HepG2 (cell line): Measurements from ENCODE around the gene IL36B. TPM values are rescaled to one million over a fixed set of nuclear protein-coding genes. Genes with fewer than 3 reads are reported as not detected.

Experiments used
- ATAC-seq: fragments of 200-7000 bp; cut with Tn5 transposase; 3 replicates; pipeline ENCODE4 v1.9.1; 2020; ENCODE audit warnings: mild to moderate bottlenecking, moderate library complexity
- BruUV-seq: library from RNA; stranded (reverse); fragments of 400-500 nt; replicated peaks from 2 replicates; lab custom pipeline; 2021; lab: Mats Ljungman, UMichigan
- CTCF ChIA-PET: fragments of 300-600 bp; formaldehyde crosslinking; extraction: SDS; loops from one replicate; lab custom pipeline; 2021; ENCODE audit warnings: low total read pairs, inconsistent platforms, low intra/inter-chr PET ratio; lab: Yijun Ruan, JAX
- POLR2A ChIA-PET: fragments of 350-600 bp; sonication (Branson Sonifier 250); formaldehyde crosslinking; loops from one replicate; lab custom pipeline; 2020; ENCODE audit warnings: antibody characterized with exemption, inconsistent platforms; lab: Yijun Ruan, JAX
- DNase-seq: peaks from one replicate; pipeline ENCODE4 v3.0.0-alpha.2; 2015; ENCODE audit warnings: low spot score
- FAIRE-seq: peaks from 3 replicates; lab custom pipeline; 2011; peaks lifted over from hg19 to GRCh38; lab: Jason Lieb, UNC
- H2AFZ ChIP-seq: one replicate; pipeline ENCODE4 v1.6.1; 2011; ENCODE audit warnings: low read length, inconsistent platforms
- H3K27ac ChIP-seq: fragments of 300-600 bp; 3 replicates; pipeline ENCODE4 v1.8.0; 2011; ENCODE audit warnings: mixed run types, mild to moderate bottlenecking, mixed read lengths, low read length, inconsistent platforms; ENCODE audit not compliant: insufficient read depth; ENCODE audit errors: extremely low read length
- H3K27me3 ChIP-seq, 2 experiments: fragments of 200-600 bp in 1 of 2; 2 replicates in 1 of 2; 3 replicates in 1 of 2; pipeline versions ENCODE4 v1.6.0 to v1.8.0; 2011; ENCODE audit warnings: low read length in 2 of 2, mild to moderate bottlenecking in 2 of 2, moderate library complexity in 2 of 2, inconsistent platforms in 1 of 2; ENCODE audit not compliant: insufficient read depth in 2 of 2, control insufficient read depth in 1 of 2
- H3K36me3 ChIP-seq, 2 experiments: fragments of 200-600 bp in 1 of 2; replicated peaks in 1 of 2; 2 replicates in 1 of 2; 3 replicates in 1 of 2; pipeline versions ENCODE4 v1.5.1 to v1.8.0; 2011; ENCODE audit warnings: low read length in 2 of 2, inconsistent platforms in 1 of 2; ENCODE audit not compliant: insufficient read depth in 2 of 2, control insufficient read depth in 1 of 2
- H3K4me1 ChIP-seq: 2 replicates; pipeline ENCODE4 v1.5.1; 2012; ENCODE audit warnings: low read length, inconsistent platforms; ENCODE audit not compliant: insufficient read depth
- H3K4me2 ChIP-seq: 2 replicates; pipeline ENCODE4 v1.6.0; 2011; ENCODE audit warnings: low read depth, low read length, inconsistent platforms
- H3K4me3 ChIP-seq, 3 experiments: fragments of 200-600 bp in 1 of 3; sonication (generic), shearing (Covaris generic) in 1 of 3; replicated peaks in 1 of 3; 2 replicates each; pipeline ENCODE4 v1.5.1; 2011 to 2016; ENCODE audit warnings: low read length in 3 of 3, inconsistent platforms in 2 of 3, low read depth in 2 of 3, mild to moderate bottlenecking in 2 of 3, control low read depth in 1 of 3, mixed read lengths in 1 of 3; ENCODE audit not compliant: insufficient read depth in 1 of 3
- H3K79me2 ChIP-seq: one replicate; pipeline ENCODE4 v1.6.1; 2011; ENCODE audit warnings: low read length, inconsistent platforms; ENCODE audit not compliant: insufficient read depth
- H3K9ac ChIP-seq: 2 replicates; pipeline ENCODE4 v1.6.0; 2011; ENCODE audit warnings: mild to moderate bottlenecking, low read depth, low read length, inconsistent platforms; ENCODE audit not compliant: insufficient read depth
- H3K9me3 ChIP-seq: 2 replicates; pipeline ENCODE4 v1.5.1; 2012; ENCODE audit warnings: mild to moderate bottlenecking, low read length
- H4K20me1 ChIP-seq: 2 replicates; pipeline ENCODE4 v1.6.0; 2011; ENCODE audit warnings: inconsistent platforms, mild to moderate bottlenecking, low read length, moderate library complexity; ENCODE audit not compliant: insufficient read depth
- ARNTL ChIP-seq: sonication (generic); formaldehyde crosslinking; IDR thresholded peaks from 2 replicates; pipeline ENCODE4 v1.4.0; 2020; ENCODE audit warnings: mild to moderate bottlenecking, missing genetic modification reagents
- CENPX ChIP-seq: sonication (generic); formaldehyde crosslinking; IDR thresholded peaks from 2 replicates; pipeline ENCODE4 v1.9.0; 2021; ENCODE audit warnings: mild to moderate bottlenecking, missing genetic modification reagents, moderate library complexity
- FIP1L1 ChIP-seq: fragments of 200-400 bp; formaldehyde crosslinking; IDR thresholded peaks from 2 replicates; pipeline ENCODE4 v1.6.1; 2018; ENCODE audit warnings: low read depth, mild to moderate bottlenecking, low read length, moderate library complexity, borderline replicate concordance; ENCODE audit not compliant: insufficient read depth
- IRF1 ChIP-seq: sonication (generic); formaldehyde crosslinking; IDR thresholded peaks from 2 replicates; pipeline ENCODE4 v1.4.0; 2020; ENCODE audit warnings: low read depth, mild to moderate bottlenecking, missing genetic modification reagents
- JUN ChIP-seq: sonication (generic); formaldehyde crosslinking; IDR thresholded peaks from 2 replicates; pipeline ENCODE4 v1.4.0; 2020; ENCODE audit warnings: mild to moderate bottlenecking, missing genetic modification reagents
- MAF1 ChIP-seq: sonication (generic); formaldehyde crosslinking; IDR thresholded peaks from 2 replicates; pipeline ENCODE4 v1.5.0; 2020; ENCODE audit warnings: missing genetic modification reagents, borderline replicate concordance
- MAFF ChIP-seq: IDR thresholded peaks from 2 replicates; pipeline ENCODE4 v1.6.1; 2011; ENCODE audit warnings: low read depth, low read length, improper control_type of control experiment
- MBNL3 ChIP-seq: fragments of 250-450 bp; sonication (Bioruptor Pico); conservative IDR thresholded peaks from 2 replicates; pipeline ENCODE4 v1.8.0; 2022; ENCODE audit warnings: mild to moderate bottlenecking, inconsistent platforms
- MED1 ChIP-seq: sonication (generic); formaldehyde crosslinking; IDR thresholded peaks from 2 replicates; pipeline ENCODE4 v1.4.0; 2020; ENCODE audit warnings: missing genetic modification reagents
- RBM22 ChIP-seq: fragments of 200-400 bp; formaldehyde crosslinking; optimal IDR thresholded peaks from 2 replicates; pipeline ENCODE3; 2017; ENCODE audit warnings: mild to moderate bottlenecking, low read length, moderate library complexity
- SALL2 ChIP-seq: sonication (generic); formaldehyde crosslinking; IDR thresholded peaks from 2 replicates; pipeline ENCODE4 v1.8.1; 2023; ENCODE audit warnings: mild to moderate bottlenecking, missing genetic modification reagents, inconsistent platforms
- SMYD3 ChIP-seq: sonication (generic); formaldehyde crosslinking; IDR thresholded peaks from 2 replicates; pipeline ENCODE4 v1.8.1; 2023; ENCODE audit warnings: mild to moderate bottlenecking, missing genetic modification reagents
- SSRP1 ChIP-seq: IDR thresholded peaks from 2 replicates; pipeline ENCODE4 v1.6.1; 2016; ENCODE audit warnings: control low read depth
- TBP ChIP-seq: sonication (generic); formaldehyde crosslinking; IDR thresholded peaks from 2 replicates; pipeline ENCODE4 v1.5.0; 2020; ENCODE audit warnings: missing genetic modification reagents
- ZNF275 ChIP-seq: sonication (generic); formaldehyde crosslinking; IDR thresholded peaks from 2 replicates; pipeline ENCODE4 v1.8.0; 2022; ENCODE audit warnings: missing genetic modification reagents, mild to moderate bottlenecking, inconsistent platforms, borderline replicate concordance
- ZNF570 ChIP-seq: sonication (generic); formaldehyde crosslinking; IDR thresholded peaks from 2 replicates; pipeline ENCODE4 v1.4.0; 2020; ENCODE audit warnings: mild to moderate bottlenecking, missing genetic modification reagents, borderline replicate concordance
- ZNF605 ChIP-seq: sonication (generic); formaldehyde crosslinking; IDR thresholded peaks from 2 replicates; pipeline ENCODE4 v1.8.0; 2022; ENCODE audit warnings: mild to moderate bottlenecking, missing genetic modification reagents
- ZNF788 ChIP-seq: sonication (generic); formaldehyde crosslinking; IDR thresholded peaks from 2 replicates; pipeline ENCODE4 v1.5.0; 2020; ENCODE audit warnings: mild to moderate bottlenecking, missing genetic modification reagents, borderline replicate concordance
- WGBS: methylation state at CpG from one replicate; pipeline ENCODE4 v1.1.6; 2017; ENCODE audit warnings: low lambda C conversion rate; 5-methylcytosine and 5-hydroxymethylcytosine counted together
- in situ Hi-C: cut with HindIII; loops from 2 replicates; pipeline ENCODE4 v1.10.0; 2017; ENCODE audit warnings: low pct_unique_long_range_greater_than_20kb; ENCODE audit not compliant: extremely low pct_ligation_motif_present
- intact Hi-C: fragments of 100-400 bp; cut with micrococcal nuclease; formaldehyde crosslinking; loops from one replicate; pipeline ENCODE4 v1.10.0; 2022; ENCODE audit not compliant: unreplicated experiment
- polyA plus RNA-seq, 8 experiments: library from polyadenylated mRNA; depleted of rRNA in 3 of 8; stranded (reverse) in 7 of 8; unstranded in 1 of 8; fragments of >200 nt; fragmentation: Illumina TruSeq in 4 of 8; extraction: Trizol in 4 of 8; gene quantifications; 2 replicates each; pipeline versions ENCODE4 v1.2.1 to v1.2.3, GENCODE V29; 2011 to 2016; ENCODE audit warnings: low read depth in 4 of 8, missing spikeins in 1 of 8, mixed read lengths in 1 of 8; ENCODE audit not compliant: insufficient read depth in 1 of 8
- total RNA-seq, 5 experiments: library from RNA; depleted of rRNA; stranded (reverse); fragments of >200 nt; fragmentation: Illumina TruSeq; extraction: Trizol; gene quantifications; 2 replicates each; pipeline ENCODE4 v1.2.3, GENCODE V29; 2016; ENCODE audit warnings: low read depth in 1 of 5
- TF ChIP-seq, protein P1 (sequence below): fragments of 450-650 bp; IDR thresholded peaks from 2 replicates; pipeline ENCODE4 v1.6.1; 2017; ENCODE audit warnings: mild to moderate bottlenecking

Gene IL36B
- total and polyA plus RNA-seq, 2 of the 13 experiments (the other 11 are each of a cell fraction or from before 2014, with no cell fraction given), result not detected

DNA sequence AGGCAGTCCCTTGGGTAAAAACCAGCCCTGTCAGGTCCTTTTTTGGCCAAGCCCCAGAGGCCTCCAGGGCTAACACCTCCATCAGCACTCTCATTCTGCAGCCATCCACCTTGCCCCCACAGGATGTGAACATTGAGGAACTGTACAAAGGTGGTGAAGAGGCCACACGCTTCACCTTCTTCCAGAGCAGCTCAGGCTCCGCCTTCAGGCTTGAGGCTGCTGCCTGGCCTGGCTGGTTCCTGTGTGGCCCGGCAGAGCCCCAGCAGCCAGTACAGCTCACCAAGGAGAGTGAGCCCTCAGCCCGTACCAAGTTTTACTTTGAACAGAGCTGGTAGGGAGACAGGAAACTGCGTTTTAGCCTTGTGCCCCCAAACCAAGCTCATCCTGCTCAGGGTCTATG is 22.4 kb upstream of the IL36B start:
- Histone ChIP-seq H3K4me1 (peaks cover 4% of the 10 kb centered on the region; the same call in 1 of the 2 replicates), H3K4me3 (no peak overlapping the region), H3K9me3 (no peaks in the 10 kb centered on the region), H4K20me1 (no peaks in the 10 kb centered on the region), H3K9ac (no peak overlapping the region), H3K36me3 (no peaks in the 10 kb centered on the region), H3K27ac (no peak overlapping the region), H2AFZ (no peak overlapping the region), H3K79me2 (no peaks in the 10 kb centered on the region), H3K27me3 (peaks cover 2 to 17% of the 10 kb centered on the region in 2 experiments; a peak in 3 of 5 replicates), H3K4me2 (no peak overlapping the region)
- BruUV-seq, result no TSS peak
- ChIA-PET POLR2A (no interaction called here), CTCF (no interaction called here)
- ATAC-seq (no peak), DNase-seq (no peak), FAIRE-seq (no peak)
- in situ Hi-C loops (no loop called here), intact Hi-C loops (no loop called here)
- TF ChIP-seq MBNL3 (CRISPR knock-in tag) (no peak), IRF1 (CRISPR knock-in tag) (no peak), SSRP1 (CRISPR knock-in tag) (no peak), FIP1L1 (no peak), ZNF605 (CRISPR knock-in tag) (no peak), ARNTL (CRISPR knock-in tag) (no peak), MED1 (CRISPR knock-in tag) (no peak), SMYD3 (CRISPR knock-in tag) (no peak), MAF1 (CRISPR knock-in tag) (no peak), RBM22 (no peak), CENPX (CRISPR knock-in tag) (no peak), ZNF788 (CRISPR knock-in tag) (no peak), MAFF (no peak), ZNF570 (no peak), JUN (CRISPR knock-in tag) (no peak), ZNF275 (CRISPR knock-in tag) (no peak), TBP (CRISPR knock-in tag) (no peak), SALL2 (CRISPR knock-in tag) (no peak)
- TF ChIP-seq, protein P1, sequence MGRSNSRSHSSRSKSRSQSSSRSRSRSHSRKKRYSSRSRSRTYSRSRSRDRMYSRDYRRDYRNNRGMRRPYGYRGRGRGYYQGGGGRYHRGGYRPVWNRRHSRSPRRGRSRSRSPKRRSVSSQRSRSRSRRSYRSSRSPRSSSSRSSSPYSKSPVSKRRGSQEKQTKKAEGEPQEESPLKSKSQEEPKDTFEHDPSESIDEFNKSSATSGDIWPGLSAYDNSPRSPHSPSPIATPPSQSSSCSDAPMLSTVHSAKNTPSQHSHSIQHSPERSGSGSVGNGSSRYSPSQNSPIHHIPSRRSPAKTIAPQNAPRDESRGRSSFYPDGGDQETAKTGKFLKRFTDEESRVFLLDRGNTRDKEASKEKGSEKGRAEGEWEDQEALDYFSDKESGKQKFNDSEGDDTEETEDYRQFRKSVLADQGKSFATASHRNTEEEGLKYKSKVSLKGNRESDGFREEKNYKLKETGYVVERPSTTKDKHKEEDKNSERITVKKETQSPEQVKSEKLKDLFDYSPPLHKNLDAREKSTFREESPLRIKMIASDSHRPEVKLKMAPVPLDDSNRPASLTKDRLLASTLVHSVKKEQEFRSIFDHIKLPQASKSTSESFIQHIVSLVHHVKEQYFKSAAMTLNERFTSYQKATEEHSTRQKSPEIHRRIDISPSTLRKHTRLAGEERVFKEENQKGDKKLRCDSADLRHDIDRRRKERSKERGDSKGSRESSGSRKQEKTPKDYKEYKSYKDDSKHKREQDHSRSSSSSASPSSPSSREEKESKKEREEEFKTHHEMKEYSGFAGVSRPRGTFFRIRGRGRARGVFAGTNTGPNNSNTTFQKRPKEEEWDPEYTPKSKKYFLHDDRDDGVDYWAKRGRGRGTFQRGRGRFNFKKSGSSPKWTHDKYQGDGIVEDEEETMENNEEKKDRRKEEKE, result no peak
- 18% methylated on average over 5 of the region's 5 CpGs for WGBS
